Smooth muscle cell (in vitro differentiated cells): Measurements from ENCODE around the gene CNOT10. TPM values are rescaled to one million over a fixed set of nuclear protein-coding genes. Genes with fewer than 3 reads are reported as not detected.
A peak's percentile ranks its signal among the peaks of the same experiment; 100 is the strongest.
"Not testable (repeated sequence)": the region's sequence is repeated elsewhere in the genome, so short reads cannot be mapped to it uniquely, and the experiment has no call there.

ENCODE experiments used
- DNase-seq: peaks from one replicate; lab custom pipeline; 2025; ENCODE audit not compliant: unreplicated experiment; lab: John Stamatoyannopoulos, UW
- H2AFZ ChIP-seq: fragments of 200-600 bp; sonication (generic); 2 replicates; pipeline ENCODE4 v1.6.0; 2016; ENCODE audit warnings: antibody characterized with exemption, low read depth, mild to moderate bottlenecking
- H3F3A ChIP-seq: fragments of 200-600 bp; sonication (generic); 2 replicates; pipeline ENCODE4 v1.6.0; 2017; ENCODE audit warnings: antibody characterized with exemption, low read depth
- H3K27ac ChIP-seq: fragments of 200-600 bp; sonication (generic); 2 replicates; pipeline ENCODE4 v1.5.1; 2016; ENCODE audit warnings: low read depth, mild to moderate bottlenecking
- H3K27me3 ChIP-seq: fragments of 200-600 bp; sonication (generic); 2 replicates; pipeline ENCODE4 v1.6.1; 2016; ENCODE audit warnings: low read depth, mild to moderate bottlenecking
- H3K36me3 ChIP-seq: fragments of 200-600 bp; sonication (generic); 2 replicates; pipeline ENCODE4 v1.5.1; 2016; ENCODE audit warnings: low read depth
- H3K4me1 ChIP-seq: fragments of 200-600 bp; sonication (generic); 2 replicates; pipeline ENCODE4 v1.5.1; 2016; ENCODE audit warnings: low read depth
- H3K4me2 ChIP-seq: fragments of 200-600 bp; sonication (generic); 2 replicates; pipeline ENCODE4 v1.6.0; 2016; ENCODE audit warnings: mild to moderate bottlenecking
- H3K4me3 ChIP-seq: fragments of 200-600 bp; sonication (generic); 2 replicates; pipeline ENCODE4 v1.5.1; 2016; ENCODE audit warnings: mild to moderate bottlenecking
- H3K79me2 ChIP-seq: fragments of 200-600 bp; sonication (generic); 2 replicates; pipeline ENCODE4 v1.6.0; 2016; ENCODE audit warnings: low read depth, mild to moderate bottlenecking
- H3K9ac ChIP-seq: fragments of 200-600 bp; sonication (generic); 2 replicates; pipeline ENCODE4 v1.6.0; 2016; ENCODE audit warnings: low read depth
- H3K9me3 ChIP-seq: fragments of 200-600 bp; sonication (generic); replicated peaks from 2 replicates; pipeline ENCODE4 v1.5.1; 2016; ENCODE audit warnings: low read depth
- H4K20me1 ChIP-seq: fragments of 200-600 bp; sonication (generic); 2 replicates; pipeline ENCODE4 v1.6.0; 2016; ENCODE audit warnings: low read depth
- CTCF ChIP-seq: fragments of 200-600 bp; sonication (generic); IDR thresholded peaks from 2 replicates; pipeline ENCODE4 v1.5.1; 2017; ENCODE audit warnings: borderline replicate concordance, mild to moderate bottlenecking, antibody characterized with exemption; ENCODE audit not compliant: insufficient read depth, poor library complexity, severe bottlenecking
- WGBS: methylation state at CpG from one replicate; pipeline ENCODE4 v1.1.7; 2016; ENCODE audit warnings: low lambda C conversion rate; 5-methylcytosine and 5-hydroxymethylcytosine counted together
- polyA plus RNA-seq: library from polyadenylated mRNA; unstranded; fragments of >200 nt; fragmentation: Nextera tagmentation; extraction: Ambion mirVana; gene quantifications from 2 replicates; pipeline ENCODE4 v1.2.1, GENCODE V29; 2016
- total RNA-seq: library from RNA; depleted of rRNA; stranded (reverse); fragments of >200 nt; gene quantifications from 2 replicates; pipeline ENCODE4 v1.2.3, GENCODE V29; 2014

The CNOT10 gene
- total and polyA plus RNA-seq, 2 experiments from 2014 or later, result 19.4 to 22.9 TPM

GRCh38 chr3:32794487-32795308 is 109.7 kb downstream of the CNOT10 start:
- H4K20me1 ChIP-seq, result no peaks in the 10 kb centered on the region
- DNase-seq, result no peak
- H3K9me3 ChIP-seq, result no peaks in the 10 kb centered on the region
- H3K27me3 ChIP-seq, result no peaks in the 10 kb centered on the region
- H3K9ac ChIP-seq, result no peak overlapping the region
- H3K36me3 ChIP-seq, result no peaks in the 10 kb centered on the region
- no peak overlapping the region for H2AFZ ChIP-seq
- peak overlapping the region; percentile 51 for H3K4me2 ChIP-seq
- H3K4me3 ChIP-seq, result no peak overlapping the region
- H3K27ac ChIP-seq, result peak overlapping the region; percentile 22
- no peaks in the 10 kb centered on the region for H3K79me2 ChIP-seq
- TF ChIP-seq CTCF, result no peak
- 48% methylated on average over 8 of the region's 8 CpGs for WGBS
- peaks cover 4% of the 10 kb centered on the region for H3K4me1 ChIP-seq
- H3F3A ChIP-seq, result peaks cover 4% of the 10 kb centered on the region

- H3K9ac ChIP-seq, H3K9me3 ChIP-seq, H3F3A ChIP-seq, H2AFZ ChIP-seq, H4K20me1 ChIP-seq, DNase-seq, H3K79me2 ChIP-seq, H3K27ac ChIP-seq, H3K27me3 ChIP-seq, H3K4me1 ChIP-seq, H3K4me2 ChIP-seq, H3K36me3 ChIP-seq, H3K4me3 ChIP-seq: not testable (repeated sequence)
- WGBS, result 87% methylated on average over 11 of the region's 11 CpGs
These were observed 111.5 kb downstream of the CNOT10 start for GRCh38 chr3:32796384-32796950.

GRCh38 chr3:32797776-32798175 is 112.8 kb downstream of the CNOT10 start:
- no peak for TF ChIP-seq CTCF
- Histone ChIP-seq H3K27me3 (no peaks in the 10 kb centered on the region), H3K36me3 (no peaks in the 10 kb centered on the region), H3K4me3 (no peak overlapping the region), H3F3A (peaks cover 4% of the 10 kb centered on the region), H3K9me3 (no peaks in the 10 kb centered on the region), H3K4me1 (no peaks in the 10 kb centered on the region), H4K20me1 (no peaks in the 10 kb centered on the region), H3K79me2 (no peaks in the 10 kb centered on the region), H3K4me2 (no peak overlapping the region), H2AFZ (no peak overlapping the region), H3K27ac (peak overlapping the region; percentile 39), H3K9ac (no peak overlapping the region)
- 17% methylated on average over 2 of the region's 2 CpGs for WGBS
- DNase-seq, result no peak

GRCh38 chr3:32801440-32801839 is 116.5 kb downstream of the CNOT10 start:
- H3K36me3 ChIP-seq, H3K4me2 ChIP-seq, H2AFZ ChIP-seq, H3K9me3 ChIP-seq, H3F3A ChIP-seq, H3K9ac ChIP-seq, H3K4me1 ChIP-seq, H3K4me3 ChIP-seq, H3K79me2 ChIP-seq, H3K27me3 ChIP-seq, H3K27ac ChIP-seq, DNase-seq, H4K20me1 ChIP-seq: not testable (repeated sequence)
- WGBS, result 96% methylated on average over 5 of the region's 5 CpGs
